Epithelial cell of proximal tubule (primary cell): ENCODE measurements around the gene PLEKHA6. TPM values are rescaled to one million over a fixed set of nuclear protein-coding genes. Genes with fewer than 3 reads are reported as not detected.

ENCODE experiments used
- DNase-seq: peaks from one replicate; pipeline ENCODE4 v3.0.0-alpha.2; 2011; ENCODE audit warnings: low read depth
- H3K4me3 ChIP-seq: 2 replicates; pipeline ENCODE4 v1.5.1; 2011; ENCODE audit warnings: low read depth, mild to moderate bottlenecking, low read length
- total RNA-seq: library from RNA; depleted of rRNA; stranded (reverse); fragments of >200 nt; gene quantifications from 2 replicates; pipeline ENCODE4 v1.2.3, GENCODE V29; 2015
- TF ChIP-seq, protein P1 (sequence below): conservative IDR thresholded peaks from 2 replicates; pipeline ENCODE4 v1.5.1; 2012; ENCODE audit warnings: low read depth, mild to moderate bottlenecking, low read length

The PLEKHA6 gene
- total RNA-seq, 1 donor from 2014 or later = 19.9 TPM

DNA sequence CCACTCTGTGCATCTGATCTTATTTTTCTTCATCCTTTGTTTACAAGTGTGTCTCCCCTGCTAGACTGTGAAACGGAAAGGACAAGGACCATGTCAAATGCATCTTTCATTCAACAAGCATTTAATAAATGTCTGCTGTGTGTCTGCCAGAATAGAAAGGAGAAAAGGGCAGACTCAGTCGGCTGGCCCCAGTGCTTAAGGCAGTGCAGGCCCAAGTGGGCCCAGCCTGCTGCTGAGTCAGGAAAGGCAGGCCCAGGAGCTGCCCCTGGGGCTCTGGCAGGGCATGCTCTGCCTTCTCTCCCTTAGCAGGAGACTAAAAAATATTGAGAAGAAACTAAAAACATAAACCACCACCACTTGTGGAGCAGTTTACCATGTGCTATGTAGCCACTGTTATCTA, 38.1 kb downstream of the PLEKHA6 start:
- H3K4me3 ChIP-seq = no peak overlapping the region
- TF ChIP-seq, protein P1, sequence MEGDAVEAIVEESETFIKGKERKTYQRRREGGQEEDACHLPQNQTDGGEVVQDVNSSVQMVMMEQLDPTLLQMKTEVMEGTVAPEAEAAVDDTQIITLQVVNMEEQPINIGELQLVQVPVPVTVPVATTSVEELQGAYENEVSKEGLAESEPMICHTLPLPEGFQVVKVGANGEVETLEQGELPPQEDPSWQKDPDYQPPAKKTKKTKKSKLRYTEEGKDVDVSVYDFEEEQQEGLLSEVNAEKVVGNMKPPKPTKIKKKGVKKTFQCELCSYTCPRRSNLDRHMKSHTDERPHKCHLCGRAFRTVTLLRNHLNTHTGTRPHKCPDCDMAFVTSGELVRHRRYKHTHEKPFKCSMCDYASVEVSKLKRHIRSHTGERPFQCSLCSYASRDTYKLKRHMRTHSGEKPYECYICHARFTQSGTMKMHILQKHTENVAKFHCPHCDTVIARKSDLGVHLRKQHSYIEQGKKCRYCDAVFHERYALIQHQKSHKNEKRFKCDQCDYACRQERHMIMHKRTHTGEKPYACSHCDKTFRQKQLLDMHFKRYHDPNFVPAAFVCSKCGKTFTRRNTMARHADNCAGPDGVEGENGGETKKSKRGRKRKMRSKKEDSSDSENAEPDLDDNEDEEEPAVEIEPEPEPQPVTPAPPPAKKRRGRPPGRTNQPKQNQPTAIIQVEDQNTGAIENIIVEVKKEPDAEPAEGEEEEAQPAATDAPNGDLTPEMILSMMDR = no peak
- no peak for DNase-seq

DNA sequence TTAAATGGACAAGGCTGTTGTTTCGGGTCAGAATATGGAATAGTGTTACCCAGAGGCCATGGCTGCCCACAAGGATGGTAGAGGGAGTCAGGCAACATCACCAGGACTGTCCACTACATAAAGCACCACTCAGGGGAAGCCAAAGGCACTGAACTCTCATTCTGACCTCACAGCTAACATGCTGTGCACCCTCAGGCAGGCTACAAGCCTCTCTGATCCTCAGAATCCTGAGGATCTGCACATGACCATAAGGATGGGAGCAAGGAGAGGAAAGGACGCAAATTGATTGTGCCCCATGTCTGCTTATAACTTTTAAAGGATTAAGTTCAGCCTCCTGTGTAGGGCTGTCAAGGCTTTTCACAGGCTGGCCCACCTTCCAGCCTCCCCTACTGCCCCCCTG, 38.7 kb downstream of the PLEKHA6 start:
- TF ChIP-seq, protein P1 = no peak
- no peak overlapping the region for H3K4me3 ChIP-seq
- DNase-seq = no peak

DNA sequence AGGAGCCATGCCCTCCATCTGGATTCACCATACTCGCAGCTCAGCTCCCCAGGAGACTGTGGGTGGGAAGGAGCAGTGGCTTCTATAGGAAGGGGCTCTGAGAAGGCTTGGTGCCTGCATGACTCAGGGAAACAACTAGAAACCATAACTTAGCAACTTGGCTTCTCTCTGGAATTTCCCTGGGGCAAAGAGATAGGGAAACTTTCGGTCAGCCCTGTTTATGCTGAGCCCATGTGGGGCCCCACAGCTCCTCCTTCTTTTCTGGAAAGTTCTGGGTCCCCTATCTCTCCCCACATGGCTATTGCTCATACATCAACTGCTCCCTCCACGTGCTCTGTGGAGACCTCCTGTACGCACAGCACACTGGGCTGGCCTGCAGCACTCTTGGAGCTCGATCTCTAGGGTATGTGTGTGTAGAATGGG, 39.3 kb downstream of the PLEKHA6 start:
- H3K4me3 ChIP-seq = no peak overlapping the region
- TF ChIP-seq, protein P1 = no peak
- DNase-seq = peak; percentile 20

DNA sequence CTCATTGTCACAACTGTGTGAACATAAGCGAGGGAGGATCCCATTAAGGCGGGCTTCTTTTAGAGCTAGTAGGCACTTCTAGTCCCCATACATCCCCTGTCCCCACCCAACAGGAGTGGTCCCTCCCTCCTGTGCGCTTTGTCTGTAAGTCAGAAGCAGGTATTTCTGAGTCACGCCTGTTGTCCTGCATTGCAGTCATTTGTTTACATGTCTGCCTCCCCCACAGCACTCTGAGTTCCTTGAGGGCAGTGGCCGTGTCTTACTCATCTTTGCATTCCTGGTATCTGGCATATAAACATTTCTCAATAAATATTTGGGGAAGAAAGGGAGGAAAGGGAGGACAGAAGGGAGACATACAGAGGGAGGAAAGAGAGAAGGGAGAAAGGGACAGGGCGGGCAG, 40.3 kb downstream of the PLEKHA6 start:
- DNase-seq = peak; percentile 59
- TF ChIP-seq, protein P1 = no peak
- H3K4me3 ChIP-seq = no peak overlapping the region

DNA sequence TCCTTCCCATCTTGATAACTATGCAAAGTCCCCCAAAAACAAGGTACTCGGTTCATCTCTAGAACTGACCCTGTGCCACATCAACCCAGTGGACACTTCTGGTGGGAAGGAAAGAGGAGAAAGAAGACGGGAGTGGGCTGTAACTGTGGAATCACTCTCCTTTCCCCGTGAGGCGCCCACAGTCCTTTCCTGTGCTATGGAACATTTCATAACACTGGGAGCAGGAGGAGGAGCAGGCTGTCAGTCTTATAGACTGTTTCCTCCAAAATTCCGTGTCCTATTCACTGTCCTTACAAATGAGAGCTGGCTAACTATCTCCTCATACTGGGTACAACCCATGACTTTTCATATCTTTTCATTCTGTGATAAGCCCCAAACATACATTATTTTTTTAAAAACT, 40.7 kb downstream of the PLEKHA6 start:
- no peak overlapping the region for H3K4me3 ChIP-seq
- TF ChIP-seq, protein P1 = no peak
- DNase-seq = no peak

DNA sequence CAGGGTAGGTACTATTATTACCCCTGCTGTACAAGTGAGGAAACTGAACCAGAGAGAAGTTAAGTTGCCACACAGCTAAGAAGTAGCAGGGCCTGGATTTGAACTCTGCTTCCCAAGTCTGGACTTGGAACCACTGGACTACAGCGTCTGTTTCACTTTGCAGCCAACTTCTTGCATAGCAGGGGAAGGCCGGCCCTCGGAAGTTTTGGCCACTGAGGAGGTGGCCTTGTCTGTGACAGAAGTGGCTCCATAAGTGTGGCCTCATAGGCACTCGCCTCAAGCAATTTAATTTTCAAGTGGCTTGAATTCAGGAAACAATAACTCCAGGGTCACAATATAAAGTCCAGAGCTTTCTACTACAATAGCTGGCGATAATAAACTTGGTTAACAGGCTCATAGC, 41.4 kb downstream of the PLEKHA6 start:
- DNase-seq = no peak
- TF ChIP-seq, protein P1 = no peak
- no peak overlapping the region for H3K4me3 ChIP-seq

DNA sequence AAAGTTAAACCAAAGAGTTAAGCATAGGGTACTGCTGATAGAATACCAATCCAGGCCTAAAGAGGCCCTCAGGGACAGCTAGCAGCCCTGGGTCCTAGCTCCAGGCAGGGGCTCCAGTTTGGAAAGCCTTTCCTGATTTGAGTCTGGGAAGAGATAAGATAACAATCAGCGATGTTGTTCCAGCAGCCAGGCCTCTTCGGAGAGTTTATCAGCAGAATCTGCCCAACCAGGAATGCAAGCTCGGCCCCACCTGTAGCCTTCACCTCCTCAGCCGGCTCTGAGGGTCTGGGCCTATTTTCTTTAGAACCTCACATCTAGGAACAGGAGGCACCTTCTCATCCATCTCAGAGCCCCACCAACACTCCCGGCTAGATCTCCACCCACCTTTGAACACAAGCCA, 42.6 kb downstream of the PLEKHA6 start:
- no peak for DNase-seq
- TF ChIP-seq, protein P1 = no peak
- no peak overlapping the region for H3K4me3 ChIP-seq
